A549 (cell line): ENCODE results near the gene TEX35. TPM values are rescaled to one million over a fixed set of nuclear protein-coding genes. Genes with fewer than 3 reads are reported as not detected.
A peak's percentile ranks its signal among the peaks of the same experiment; 100 is the strongest.

Source experiments
- ATAC-seq, 2 experiments: fragments of 200-7000 bp in 1 of 2; fragments of >200 bp in 1 of 2; cut with Nextera tagmentation in 1 of 2; cut with Tn5 transposase in 1 of 2; 3 replicates each; pipeline versions ENCODE4 v1.8.0 to v1.9.1; 2018 to 2020; ENCODE audit warnings: mild to moderate bottlenecking in 1 of 2, moderate library complexity in 1 of 2
- CTCF ChIA-PET: fragments of 300-600 bp; sonication (Branson Sonifier 250); formaldehyde crosslinking; extraction: SDS; loops from one replicate; lab custom pipeline; 2021; ENCODE audit warnings: antibody characterized with exemption, inconsistent platforms; lab: Yijun Ruan, JAX
- POLR2A ChIA-PET: fragments of 350-600 bp; formaldehyde crosslinking; extraction: SDS; loops from one replicate; lab custom pipeline; 2021; ENCODE audit warnings: antibody characterized with exemption, inconsistent platforms; lab: Yijun Ruan, JAX
- DNase-seq, 2 experiments: peaks; one replicate each; pipeline versions ENCODE4 v3.0.0 to v3.0.0-alpha.2; 2011 to 2016; ENCODE audit warnings: low read depth in 1 of 2, low spot score in 1 of 2
- FAIRE-seq: peaks from 2 replicates; lab custom pipeline; 2011; peaks lifted over from hg19 to GRCh38; lab: Jason Lieb, UNC
- H3K27ac ChIP-seq, 2 experiments: fragments of >200 bp; sonication (Bioruptor Twin); formaldehyde crosslinking; 3 replicates each; pipeline ENCODE4 v1.5.1; 2016 to 2017
- H3K4me1 ChIP-seq: fragments of >200 bp; sonication (Bioruptor Twin); formaldehyde crosslinking; 3 replicates; pipeline ENCODE4 v1.6.1; 2016
- H3K4me2 ChIP-seq: fragments of >200 bp; sonication (Bioruptor Twin); formaldehyde crosslinking; 3 replicates; pipeline ENCODE4 v1.6.1; 2016
- H3K4me3 ChIP-seq: fragments of >200 bp; sonication (Bioruptor Twin); formaldehyde crosslinking; 3 replicates; pipeline ENCODE4 v1.5.1; 2016
- H3K9me3 ChIP-seq: fragments of >200 bp; sonication (Bioruptor Twin); formaldehyde crosslinking; 3 replicates; pipeline ENCODE4 v1.6.1; 2016
- BCL3 ChIP-seq: fragments of >200 bp; sonication (Bioruptor Twin); formaldehyde crosslinking; IDR thresholded peaks from 3 replicates; pipeline ENCODE4 v1.6.1; 2016
- E2F6 ChIP-seq: IDR thresholded peaks from 2 replicates; pipeline ENCODE4 v1.6.1; 2012; ENCODE audit warnings: low read depth, borderline replicate concordance
- ESRRA ChIP-seq: fragments of 150-350 bp; IDR thresholded peaks from 2 replicates; pipeline ENCODE4 v1.6.1; 2014; ENCODE audit warnings: mild to moderate bottlenecking, low read length, borderline replicate concordance
- HOXA7 ChIP-seq: fragments of 250-450 bp; sonication (Bioruptor Pico); IDR thresholded peaks from 2 replicates; pipeline ENCODE4 v1.5.0; 2020; ENCODE audit warnings: mild to moderate bottlenecking, moderate library complexity
- JUN ChIP-seq, 2 experiments: fragments of >200 bp; sonication (Bioruptor Twin); formaldehyde crosslinking; IDR thresholded peaks; 2 replicates in 1 of 2; 3 replicates in 1 of 2; pipeline ENCODE4 v1.6.1; 2016 to 2017
- MAFK ChIP-seq: fragments of 450-650 bp; IDR thresholded peaks from 2 replicates; pipeline ENCODE4 v1.6.1; 2014; ENCODE audit not compliant: partially characterized antibody
- NR3C1 ChIP-seq: fragments of >200 bp; sonication (Bioruptor Twin); formaldehyde crosslinking; IDR thresholded peaks from 3 replicates; pipeline ENCODE4 v1.6.1; 2017
- RFX5 ChIP-seq: fragments of 450-650 bp; IDR thresholded peaks from 2 replicates; pipeline ENCODE4 v1.7.1; 2014; ENCODE audit warnings: antibody characterized with exemption, mild to moderate bottlenecking, moderate library complexity
- TP53 ChIP-seq: fragments of 250-450 bp; sonication (Bioruptor Pico); IDR thresholded peaks from 2 replicates; pipeline ENCODE4 v1.5.0; 2021; ENCODE audit warnings: mild to moderate bottlenecking, moderate library complexity
- ZC3H11A ChIP-seq: fragments of 450-650 bp; IDR thresholded peaks from 2 replicates; pipeline ENCODE4 v1.6.1; 2014; ENCODE audit warnings: antibody characterized with exemption, mild to moderate bottlenecking
- ZSCAN20 ChIP-seq: fragments of 250-450 bp; sonication (Bioruptor Pico); IDR thresholded peaks from 2 replicates; pipeline ENCODE4 v1.8.0; 2022; ENCODE audit warnings: mild to moderate bottlenecking, moderate library complexity
- WGBS: methylation state at CpG from one replicate; pipeline ENCODE4 v1.1.6; 2017; ENCODE audit errors: missing lambda C conversion rate; 5-methylcytosine and 5-hydroxymethylcytosine counted together
- polyA plus RNA-seq, 4 experiments: library from polyadenylated mRNA; depleted of rRNA in 3 of 4; stranded (reverse); fragments of >200 nt; fragmentation: RNase III in 1 of 4; extraction: RNeasy Plus Mini Kit Qiagen cat#74134 plus additional on column Dnase treatment in 1 of 4; gene quantifications; 2 replicates in 3 of 4; 3 replicates in 1 of 4; pipeline ENCODE4 v1.2.3, GENCODE V29; 2011 to 2017
- TF ChIP-seq, protein P1 (sequence below): IDR thresholded peaks from 2 replicates; pipeline ENCODE4 v1.6.1; 2012

Gene TEX35
- polyA plus RNA-seq, 2 of the 4 experiments (the other 2 are of a cell fraction), result not detected

DNA sequence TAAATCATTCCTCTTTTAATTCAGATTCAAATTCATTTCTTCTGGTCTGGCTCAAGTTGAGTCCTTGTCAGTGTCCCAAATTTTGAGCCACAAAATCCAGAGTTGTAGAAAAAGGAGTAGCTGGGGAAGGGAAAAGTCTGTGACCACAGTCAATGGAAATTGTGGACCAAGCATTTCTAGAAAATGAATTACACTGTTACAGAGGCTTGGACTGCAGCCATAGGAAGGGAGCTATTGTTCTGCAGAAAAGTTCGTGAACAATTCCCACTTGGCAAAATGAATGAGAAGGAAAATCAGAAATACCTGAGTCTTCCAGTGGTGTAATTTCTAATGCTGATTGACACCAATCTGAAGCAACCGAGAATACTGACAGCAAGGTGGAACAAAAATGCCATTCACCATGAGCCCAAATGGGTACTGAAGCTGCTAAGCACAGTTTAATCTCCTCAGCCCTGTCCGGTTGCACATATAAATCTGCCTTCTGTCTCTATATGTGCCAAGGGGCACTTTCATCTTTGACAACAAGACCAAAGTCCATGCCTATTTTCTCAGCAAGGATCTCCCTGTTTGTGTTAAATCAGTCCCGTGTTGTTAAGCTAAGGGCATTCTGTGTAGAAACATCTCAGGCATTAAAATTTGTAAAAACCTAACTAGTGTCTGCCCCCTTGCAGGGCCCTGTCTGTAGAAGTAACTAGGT lies 51.3 kb downstream of the TEX35 start:
- Histone ChIP-seq H3K4me1 (no peaks in the 10 kb centered on the region), H3K4me3 (no peak overlapping the region), H3K27ac (no peak overlapping the region), H3K9me3 (no peaks in the 10 kb centered on the region), H3K4me2 (no peak overlapping the region)
- ChIA-PET CTCF (interaction anchor here (0.6 to 1.5 kb wide), 5 partner anchors 18 to 1506 kb away, joined by 3 to 5 read pairs (median 3); no protein-coding TSS in a partner anchor), POLR2A (interaction anchor here (0.6 kb wide), 1 partner anchor 18 kb away, joined by 5 read pairs; no protein-coding TSS in a partner anchor)
- ATAC-seq (no peak), FAIRE-seq (no peak), DNase-seq (no peak)
- TF ChIP-seq E2F6, result no peak
- TF ChIP-seq, protein P1, sequence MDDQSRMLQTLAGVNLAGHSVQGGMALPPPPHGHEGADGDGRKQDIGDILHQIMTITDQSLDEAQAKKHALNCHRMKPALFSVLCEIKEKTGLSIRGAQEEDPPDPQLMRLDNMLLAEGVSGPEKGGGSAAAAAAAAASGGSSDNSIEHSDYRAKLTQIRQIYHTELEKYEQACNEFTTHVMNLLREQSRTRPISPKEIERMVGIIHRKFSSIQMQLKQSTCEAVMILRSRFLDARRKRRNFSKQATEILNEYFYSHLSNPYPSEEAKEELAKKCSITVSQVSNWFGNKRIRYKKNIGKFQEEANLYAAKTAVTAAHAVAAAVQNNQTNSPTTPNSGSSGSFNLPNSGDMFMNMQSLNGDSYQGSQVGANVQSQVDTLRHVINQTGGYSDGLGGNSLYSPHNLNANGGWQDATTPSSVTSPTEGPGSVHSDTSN, result no peak
- no peak for TF ChIP-seq RFX5
- no peak for TF ChIP-seq BCL3
- no peak for TF ChIP-seq TP53 (CRISPR knock-in tag)
- no peak for TF ChIP-seq MAFK
- no peak for TF ChIP-seq ZSCAN20 (CRISPR knock-in tag)
- TF ChIP-seq JUN (IDR thresholded peaks at IDR 0.05), result no peak
- WGBS, result 72% methylated on average over 4 of the region's 4 CpGs

GRCh38 chr1:178564783-178565180 lies 51.9 kb downstream of the TEX35 start:
- DNase-seq (no peak), FAIRE-seq (no peak)
- POLR2A ChIA-PET, result interaction anchor here (0.6 kb wide), 1 partner anchor 19 kb away, joined by 5 read pairs; no protein-coding TSS in a partner anchor
- CTCF ChIA-PET, result interaction anchor here (1.2 to 1.5 kb wide), 4 partner anchors 19 to 438 kb away, joined by 3 to 5 read pairs (median 3); no protein-coding TSS in a partner anchor
- H3K27ac ChIP-seq, result no peak overlapping the region
- no peaks in the 10 kb centered on the region for H3K4me1 ChIP-seq
- H3K4me2 ChIP-seq, result no peak overlapping the region
- WGBS, result 50% methylated on average over 2 of the region's 2 CpGs
- TF ChIP-seq RFX5, result no peak
- TF ChIP-seq, all 56 proteins: peak for 0
- no peak for ATAC-seq
- Histone ChIP-seq H3K4me3 (no peak overlapping the region), H3K9me3 (no peaks in the 10 kb centered on the region)

- H3K4me3 ChIP-seq, result no peak overlapping the region
- no peak for TF ChIP-seq JUN (IDR thresholded peaks at IDR 0.05)
- TF ChIP-seq ZC3H11A, result peak; percentile 64
- no peak for TF ChIP-seq ESRRA
- no peak for TF ChIP-seq HOXA7
- ATAC-seq, result no peak
- no peak overlapping the region for H3K4me2 ChIP-seq
- no peaks in the 10 kb centered on the region for H3K4me1 ChIP-seq
- no peak overlapping the region for H3K27ac ChIP-seq
- ChIA-PET CTCF (interaction anchor here (1.2 to 1.5 kb wide), 4 partner anchors 20 to 437 kb away, joined by 3 to 5 read pairs (median 3); no protein-coding TSS in a partner anchor), POLR2A (no interaction called here)
- DNase-seq, result no peak
- no peaks in the 10 kb centered on the region for H3K9me3 ChIP-seq
- 81% methylated on average over 3 of the region's 3 CpGs for WGBS
- no peak for FAIRE-seq
Observed at GRCh38 chr1:178565586-178565985, 52.7 kb downstream of the TEX35 start.

DNA sequence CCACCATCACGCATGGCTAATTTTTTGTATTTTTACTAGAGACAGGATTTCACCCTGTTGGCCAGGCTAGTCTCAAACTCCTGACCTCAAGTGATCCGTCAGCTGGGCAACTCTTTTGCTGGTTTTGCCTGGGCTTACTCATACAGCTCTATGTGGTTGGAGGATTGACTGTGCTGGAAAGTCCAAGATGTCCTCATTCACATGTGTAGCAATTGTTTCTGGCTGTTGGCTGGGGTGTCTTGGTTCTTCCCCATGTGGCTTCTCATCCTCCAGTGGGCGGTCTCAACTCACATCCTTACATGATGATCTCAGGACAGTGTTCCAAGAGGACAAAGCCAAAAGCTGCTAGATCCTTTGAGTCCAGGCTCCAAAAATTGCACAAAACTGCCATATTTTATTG lies 53.3 kb downstream of the TEX35 start:
- Histone ChIP-seq H3K27ac (no peak overlapping the region), H3K4me2 (no peak overlapping the region), H3K4me1 (no peaks in the 10 kb centered on the region), H3K4me3 (no peak overlapping the region), H3K9me3 (no peaks in the 10 kb centered on the region)
- no peak for DNase-seq
- no peak for FAIRE-seq
- ATAC-seq, result no peak
- TF ChIP-seq, protein P1, result no peak
- TF ChIP-seq NR3C1, result no peak
- ChIA-PET CTCF (interaction anchor here (1.5 kb wide), 1 partner anchor 35 kb away, joined by 3 read pairs; no protein-coding TSS in a partner anchor), POLR2A (no interaction called here)
- 93% methylated on average over 3 of the region's 3 CpGs for WGBS
